ENCODE measurements around the gene RBCK1.
"Not testable (repeated sequence)": the region's sequence is repeated elsewhere in the genome, so short reads cannot be mapped to it uniquely, and the experiment has no call there.

Gene RBCK1

GRCh38 chr20:437787-438486 is 29.8 kb downstream of the RBCK1 start:
- no peak for DNase-seq (ENCODE audit: low read depth)

DNA sequence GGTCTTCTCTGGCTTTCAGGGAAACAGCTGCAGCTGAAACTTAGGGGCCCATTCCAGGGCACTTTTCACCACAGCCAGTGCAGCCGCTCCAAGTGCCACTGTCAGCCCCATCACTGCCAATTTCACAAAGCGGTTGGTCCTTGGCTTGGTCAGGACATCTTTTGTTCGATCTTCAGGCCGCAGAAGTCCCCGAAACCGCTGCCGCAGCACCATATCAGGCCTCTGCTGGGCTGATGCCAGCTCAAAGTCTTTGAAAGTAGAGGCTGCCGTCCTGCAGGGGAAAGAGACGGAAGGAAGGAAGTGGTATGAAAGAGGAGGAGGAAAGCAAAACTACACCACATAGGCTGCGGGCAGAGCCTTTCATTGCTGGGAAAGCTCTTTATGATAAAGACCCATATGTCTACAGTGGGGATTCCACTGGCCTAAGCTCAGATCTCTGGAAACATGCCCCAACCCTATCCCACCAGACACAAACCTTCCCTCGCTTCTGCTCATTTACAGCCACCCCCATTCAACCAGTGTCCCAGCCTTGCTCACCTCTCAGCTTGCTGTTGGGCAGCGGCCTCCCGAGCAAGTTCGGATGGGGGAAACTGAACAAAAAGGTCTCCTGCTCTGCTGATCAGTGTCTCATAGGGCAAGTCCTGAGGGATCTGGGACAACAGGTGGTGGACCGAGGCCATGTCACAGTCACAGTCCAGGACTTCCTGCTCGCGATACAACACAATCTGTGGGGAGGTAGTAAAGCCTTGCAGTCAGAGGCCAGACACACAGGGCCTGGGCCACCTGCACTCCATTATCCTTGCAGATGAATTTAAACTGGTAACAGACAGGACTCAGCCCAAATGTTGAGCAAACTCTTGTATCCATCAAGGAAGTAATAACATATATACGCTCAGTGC is 30.7 kb downstream of the RBCK1 start:
- DNase-seq (ENCODE audit: low read depth), result peak; percentile 22

GRCh38 chr20:440148-440547 is 32.0 kb downstream of the RBCK1 start:
- no peak for DNase-seq (ENCODE audit: low read depth)

GRCh38 chr20:440636-441035 is 32.5 kb downstream of the RBCK1 start:
- no peak for DNase-seq (ENCODE audit: low read depth)

GRCh38 chr20:443223-443775 is 35.2 kb downstream of the RBCK1 start:
- no peak for DNase-seq (ENCODE audit: low read depth)

- DNase-seq (ENCODE audit: low read depth), result no peak
These were observed 36.0 kb downstream of the RBCK1 start for GRCh38 chr20:444117-444516.

DNA sequence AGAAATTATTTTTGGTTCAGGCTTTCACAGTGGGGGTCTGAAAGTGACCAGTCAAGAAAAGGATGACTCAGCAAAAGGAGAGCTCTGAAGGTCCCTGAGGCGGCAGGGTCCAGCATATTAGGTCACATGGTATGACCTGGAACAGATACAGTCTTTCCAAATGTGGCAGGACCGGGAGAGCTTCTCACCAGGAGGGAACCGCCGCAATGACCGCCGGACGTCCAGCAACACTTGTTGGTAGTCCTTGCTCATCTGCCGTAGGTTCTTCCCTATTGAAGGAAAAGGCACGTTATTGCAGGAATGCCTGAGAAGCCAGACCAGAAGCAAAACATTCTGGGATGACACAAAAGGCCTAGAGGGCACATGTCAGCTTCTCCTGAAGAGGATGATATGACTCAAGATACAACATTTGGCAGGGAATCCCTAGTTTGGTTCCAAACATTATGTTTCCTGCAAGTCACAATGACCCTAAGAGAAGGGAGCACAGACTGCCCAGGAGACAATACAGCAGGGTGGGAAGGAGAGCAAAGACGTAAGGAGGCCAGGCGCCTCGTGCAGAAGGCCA is 36.8 kb downstream of the RBCK1 start:
- DNase-seq (ENCODE audit: low read depth), result no peak

GRCh38 chr20:445514-446336 is 37.6 kb downstream of the RBCK1 start:
- no peak for DNase-seq (ENCODE audit: low read depth)

- not testable (repeated sequence) for DNase-seq (ENCODE audit: low read depth)
These were observed 43.9 kb downstream of the RBCK1 start for GRCh38 chr20:452021-452420.

DNA sequence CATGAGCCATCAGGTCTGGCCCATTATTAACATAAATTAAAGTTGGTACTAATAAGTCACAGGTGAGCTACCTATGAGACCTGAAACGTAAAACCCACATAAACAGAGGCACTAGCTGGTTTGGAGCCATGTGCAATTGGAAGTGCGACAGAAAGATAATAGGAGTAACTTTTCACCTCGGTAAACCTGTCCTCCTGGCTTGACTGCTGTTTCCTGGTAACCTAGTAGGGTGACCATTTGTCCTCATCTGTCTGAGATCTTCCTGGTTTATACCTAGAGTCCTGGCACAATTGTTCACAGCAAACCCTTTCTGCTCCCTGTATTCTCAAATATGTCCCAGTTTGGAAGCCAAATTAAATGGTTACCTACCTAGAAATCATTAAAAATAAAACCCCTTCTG is 46.9 kb downstream of the RBCK1 start:
- no peak for DNase-seq (ENCODE audit: low read depth)

DNA sequence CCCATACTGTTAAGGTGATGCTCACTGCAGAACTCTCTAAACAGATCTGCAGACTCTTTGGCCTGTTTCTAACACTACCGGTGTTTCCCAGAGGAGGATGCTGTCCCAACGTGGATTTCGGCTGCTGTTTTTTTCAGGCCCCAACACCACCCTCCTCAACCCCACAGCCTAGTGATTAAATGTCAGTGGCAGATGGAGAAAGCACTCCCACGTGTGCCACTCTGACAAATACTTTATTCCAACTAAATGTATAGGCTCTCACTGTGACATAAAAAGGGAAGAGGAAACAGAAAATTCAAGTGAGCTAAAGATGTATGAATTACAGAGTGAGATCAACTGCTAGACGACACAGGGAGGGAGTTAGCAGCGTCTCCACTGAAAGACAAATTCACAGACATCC is 50.7 kb downstream of the RBCK1 start:
- DNase-seq (ENCODE audit: low read depth), result no peak

GRCh38 chr20:460180-460579 is 52.1 kb downstream of the RBCK1 start:
- DNase-seq (ENCODE audit: low read depth), result no peak

GRCh38 chr20:460707-461106 is 52.6 kb downstream of the RBCK1 start:
- no peak for DNase-seq (ENCODE audit: low read depth)

GRCh38 chr20:461254-462198 is 53.4 kb downstream of the RBCK1 start:
- peak; percentile 16 for DNase-seq (ENCODE audit: low read depth)

- peak; percentile 59 for DNase-seq (ENCODE audit: low read depth)
These were observed 54.3 kb downstream of the RBCK1 start, which contains the start of gene TBC1D20 for GRCh38 chr20:462199-462991. Gene TBC1D20, minus strand, starts transcription at chr20:462533. Its CDS starts 128 bp downstream, at chr20:462405.

GRCh38 chr20:467755-468154 is 59.7 kb downstream of the RBCK1 start:
- DNase-seq (ENCODE audit: low read depth), result no peak

DNA sequence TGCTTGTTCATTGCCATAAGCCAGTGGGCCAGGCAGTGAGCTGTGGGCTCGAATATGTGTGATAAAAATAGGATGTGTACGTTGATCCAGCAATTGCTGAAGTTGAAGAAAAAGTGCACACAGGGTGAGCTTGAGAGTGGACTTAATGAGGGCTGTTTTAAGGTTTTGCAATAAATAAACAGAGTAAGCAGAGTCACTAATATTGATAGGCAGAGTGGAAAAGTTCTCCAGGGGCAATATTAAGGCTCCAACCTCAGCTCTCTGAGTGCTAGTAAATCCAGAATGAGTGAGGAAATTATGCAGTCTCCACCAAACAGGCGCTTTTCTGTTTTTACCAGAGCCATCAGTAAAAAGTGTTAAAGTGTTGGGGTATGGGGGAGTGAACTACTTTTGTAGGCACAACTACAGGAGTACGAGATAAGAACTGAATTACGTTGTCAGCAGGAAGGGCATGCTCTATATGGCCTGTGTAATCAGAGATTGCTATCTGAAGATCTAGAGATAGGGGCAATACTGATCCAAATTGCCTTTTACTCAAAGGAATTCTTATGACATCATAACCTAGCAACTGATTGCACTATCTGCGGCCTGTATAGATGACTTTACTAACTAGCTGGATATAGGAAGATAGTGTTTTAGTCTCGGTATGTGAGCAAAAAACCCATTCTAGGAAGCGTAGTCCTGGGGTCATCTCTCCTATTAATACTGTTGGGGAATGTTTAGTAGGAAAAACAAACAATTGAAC is 61.8 kb downstream of the RBCK1 start:
- no peak for DNase-seq (ENCODE audit: low read depth)

DNA sequence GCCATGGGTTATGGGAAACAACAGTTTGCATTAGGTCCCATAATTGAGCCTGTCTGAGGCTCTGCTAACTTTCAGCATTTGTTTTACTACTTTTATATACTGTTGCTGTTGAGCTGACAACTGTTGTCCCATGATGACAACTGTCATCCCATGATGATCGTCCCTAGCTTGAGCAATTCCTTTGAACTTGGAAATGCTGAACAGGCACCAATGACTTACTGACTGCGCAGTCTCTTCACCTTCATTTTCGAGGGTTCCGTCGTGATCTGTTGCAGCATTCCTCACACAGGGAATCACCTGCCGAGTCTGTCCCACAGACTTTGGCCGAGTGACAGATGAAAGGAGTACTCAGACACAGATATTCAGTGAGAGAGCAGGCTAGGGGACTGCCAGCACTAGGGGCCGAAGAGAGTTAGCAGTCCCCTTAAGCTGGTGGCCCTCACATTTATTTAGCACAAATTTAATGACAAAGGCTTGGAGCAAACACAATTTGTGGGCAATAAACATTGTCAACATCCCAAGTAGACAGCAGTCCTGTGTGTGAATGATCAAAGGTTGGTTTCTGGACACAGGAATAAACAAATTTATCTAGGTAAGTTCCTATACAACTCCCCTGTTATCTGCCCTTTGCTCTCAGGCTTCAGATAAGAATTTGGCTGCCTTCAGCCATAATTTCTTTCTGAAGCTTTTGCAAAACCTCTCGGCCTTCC is 64.2 kb downstream of the RBCK1 start:
- no peak for DNase-seq (ENCODE audit: low read depth)
